ENCODE measurements around the gene NPIPA1.
"Not testable (repeated sequence)": the region's sequence is repeated elsewhere in the genome, so short reads cannot be mapped to it uniquely, and the experiment has no call there.

The NPIPA1 gene

GRCh38 chr16:14978908-14979307 lies 41.7 kb downstream of the NPIPA1 start:
- not testable (repeated sequence) for DNase-seq

GRCh38 chr16:14981234-14981633 lies 44.0 kb downstream of the NPIPA1 start:
- DNase-seq = not testable (repeated sequence)

GRCh38 chr16:14982521-14982920 lies 45.3 kb downstream of the NPIPA1 start:
- DNase-seq = not testable (repeated sequence)

- DNase-seq = not testable (repeated sequence)
Observed at GRCh38 chr16:14988092-14988491, 50.8 kb downstream of the NPIPA1 start.

- not testable (repeated sequence) for DNase-seq
Observed at GRCh38 chr16:14988661-14989191, 51.5 kb downstream of the NPIPA1 start.

GRCh38 chr16:14989291-14990281 lies 52.3 kb downstream of the NPIPA1 start:
- not testable (repeated sequence) for DNase-seq

- DNase-seq = not testable (repeated sequence)
Observed at GRCh38 chr16:14993277-14994151, 56.3 kb downstream of the NPIPA1 start.

- DNase-seq = not testable (repeated sequence)
Observed at GRCh38 chr16:14996702-14997101, 59.5 kb downstream of the NPIPA1 start.

GRCh38 chr16:14998300-14998699 lies 61.1 kb downstream of the NPIPA1 start:
- DNase-seq = not testable (repeated sequence)

GRCh38 chr16:14999845-15000244 lies 62.6 kb downstream of the NPIPA1 start:
- DNase-seq = not testable (repeated sequence)

All from DMS79 treated with DMSO at 0.1 percent for 48 hours (cell line).